Renal pelvis (tissue), 4 donors: ENCODE measurements around the gene ZNF600. TPM values are rescaled to one million over a fixed set of nuclear protein-coding genes. Genes with fewer than 3 reads are reported as not detected.
"Not testable (repeated sequence)": the region's sequence is repeated elsewhere in the genome, so short reads cannot be mapped to it uniquely, and the experiment has no call there.

Source experiments
- DNase-seq: peaks from one replicate; pipeline ENCODE4 v3.0.0-alpha.2; 2013
- polyA plus RNA-seq, 3 donors: library from polyadenylated mRNA; unstranded; fragments of 120-200 nt; gene quantifications; one replicate each; pipeline ENCODE4 v1.2.1, GENCODE V29; 2013; ENCODE audit not compliant: insufficient read length in 3 of 3

ZNF600 gene
- polyA plus RNA-seq, 3 donors = 6.4 to 14.7 (median 7.8) TPM

GRCh38 chr19:52743091-52743490, 43.5 kb downstream of the ZNF600 start:
- DNase-seq = no peak

- no peak for DNase-seq
These were observed 44.1 kb downstream of the ZNF600 start for GRCh38 chr19:52742516-52742915.

DNA sequence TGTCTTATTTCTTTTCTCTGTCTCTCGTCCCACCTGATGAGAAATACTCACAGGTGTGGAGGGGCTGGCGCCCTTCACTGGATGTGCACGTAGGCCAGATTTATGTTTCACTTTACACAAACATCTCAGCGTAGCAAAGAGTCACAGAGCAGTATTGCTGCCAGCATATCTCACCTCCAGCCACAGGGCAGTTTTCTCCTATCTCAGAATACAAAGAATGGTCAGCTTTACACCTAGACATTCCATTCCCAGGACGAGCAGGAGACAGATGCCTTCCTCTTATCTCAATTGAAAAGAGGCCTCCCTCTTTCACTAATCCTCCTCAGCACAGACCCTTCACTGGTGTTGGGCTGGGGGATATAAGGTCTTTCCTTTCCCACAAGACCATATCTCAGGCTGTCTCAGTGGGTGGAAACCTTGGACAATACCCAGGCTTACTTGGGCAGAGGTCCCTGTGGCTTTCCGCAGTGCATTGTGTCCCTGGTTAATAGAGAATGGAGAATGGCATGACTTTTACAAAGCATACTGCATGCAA, 44.6 kb downstream of the ZNF600 start:
- DNase-seq = no peak

GRCh38 chr19:52741371-52741770, 45.2 kb downstream of the ZNF600 start:
- DNase-seq = not testable (repeated sequence)

- DNase-seq = no peak
These were observed 47.0 kb downstream of the ZNF600 start for GRCh38 chr19:52739576-52739975.

- DNase-seq = peak; percentile 70
These were observed 50.9 kb downstream of the ZNF600 start for GRCh38 chr19:52735734-52736133.

DNA sequence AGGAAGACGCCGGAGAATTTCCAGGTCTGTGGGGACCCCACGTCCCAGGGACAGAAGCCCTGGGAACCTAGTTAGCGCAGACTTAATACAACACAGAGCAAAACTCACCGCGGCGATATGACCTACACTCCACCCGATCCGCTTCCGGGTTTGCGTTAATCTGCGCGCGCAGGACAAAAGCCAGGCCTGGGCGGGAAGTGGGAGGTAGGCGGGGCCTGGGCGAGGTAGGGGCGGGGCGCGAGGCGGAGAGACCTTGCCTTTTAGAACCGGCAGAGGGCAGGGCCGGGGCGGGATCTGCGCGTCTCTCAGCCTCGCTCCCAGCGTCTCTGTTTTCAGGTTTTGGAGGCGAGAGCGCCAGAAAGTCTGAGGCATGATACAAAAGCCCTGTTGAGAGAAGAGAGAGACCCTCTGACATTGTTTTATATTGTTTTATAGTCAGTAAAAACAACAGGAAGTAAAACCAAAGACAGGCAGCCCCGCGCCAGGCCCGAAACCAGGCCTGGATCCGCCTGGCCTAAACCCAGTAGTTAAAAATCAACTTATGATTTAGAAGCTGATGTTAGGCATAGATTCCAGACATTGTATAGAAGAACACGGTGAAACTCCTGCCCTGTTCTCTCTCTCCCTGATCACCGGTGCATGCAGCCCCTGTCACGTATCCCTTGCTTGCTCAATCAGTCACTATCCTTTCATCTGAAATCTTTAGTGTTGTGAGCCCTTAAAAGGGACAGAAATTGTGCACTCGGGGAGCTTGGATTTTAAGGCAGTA, 51.5 kb downstream of the ZNF600 start, which contains the start of gene ZNF611:
ZNF611 (minus strand) TSS at position 152 of the 769 bp plus-strand sequence. CDS start 19,150 bp downstream, outside the sequence.
- peak; percentile 95 for DNase-seq

GRCh38 chr19:52734331-52734892, 52.2 kb downstream of the ZNF600 start:
- DNase-seq = no peak

DNA sequence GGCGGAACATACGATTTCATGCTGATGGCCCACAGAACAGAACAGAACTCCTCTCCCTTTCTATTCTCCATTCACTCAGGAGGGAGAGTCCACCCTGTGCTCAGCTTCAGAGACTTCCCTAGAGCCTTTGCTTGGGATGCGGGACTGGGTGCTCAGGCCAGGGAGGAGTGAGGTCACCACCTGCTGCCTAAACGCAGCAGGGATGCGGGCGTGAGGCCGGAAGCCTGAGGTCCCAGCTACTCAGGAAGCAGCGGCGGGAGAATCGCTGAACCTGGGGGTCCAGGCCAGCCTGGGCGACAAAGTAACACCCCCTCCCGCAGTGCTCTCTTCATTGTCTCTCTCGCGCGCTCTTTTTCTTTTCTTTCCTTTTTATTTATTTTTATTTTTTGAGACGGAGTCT, 60.5 kb downstream of the ZNF600 start:
- DNase-seq = not testable (repeated sequence)

DNA sequence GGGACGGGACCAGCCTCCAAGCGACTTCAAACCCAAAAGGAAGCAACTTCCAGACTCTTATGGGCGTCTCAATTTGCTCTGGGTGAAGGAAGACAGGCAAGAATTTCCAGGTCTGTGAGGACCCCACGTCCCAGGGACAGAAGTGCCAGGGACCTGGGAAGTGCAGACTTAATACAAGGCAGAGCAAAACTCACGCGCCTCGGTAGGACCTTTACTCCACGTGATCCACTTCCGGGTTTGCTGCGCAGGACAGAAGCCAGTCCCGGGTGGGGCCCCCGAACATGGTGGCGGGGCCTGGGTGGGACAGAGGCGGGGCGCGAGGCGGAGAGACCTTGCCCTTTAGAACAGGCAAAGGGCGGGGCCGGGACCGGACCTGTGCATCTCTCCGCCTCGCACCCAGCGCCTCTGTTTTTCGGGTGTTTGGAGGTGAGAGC, 61.0 kb downstream of the ZNF600 start:
- no peak for DNase-seq

DNA sequence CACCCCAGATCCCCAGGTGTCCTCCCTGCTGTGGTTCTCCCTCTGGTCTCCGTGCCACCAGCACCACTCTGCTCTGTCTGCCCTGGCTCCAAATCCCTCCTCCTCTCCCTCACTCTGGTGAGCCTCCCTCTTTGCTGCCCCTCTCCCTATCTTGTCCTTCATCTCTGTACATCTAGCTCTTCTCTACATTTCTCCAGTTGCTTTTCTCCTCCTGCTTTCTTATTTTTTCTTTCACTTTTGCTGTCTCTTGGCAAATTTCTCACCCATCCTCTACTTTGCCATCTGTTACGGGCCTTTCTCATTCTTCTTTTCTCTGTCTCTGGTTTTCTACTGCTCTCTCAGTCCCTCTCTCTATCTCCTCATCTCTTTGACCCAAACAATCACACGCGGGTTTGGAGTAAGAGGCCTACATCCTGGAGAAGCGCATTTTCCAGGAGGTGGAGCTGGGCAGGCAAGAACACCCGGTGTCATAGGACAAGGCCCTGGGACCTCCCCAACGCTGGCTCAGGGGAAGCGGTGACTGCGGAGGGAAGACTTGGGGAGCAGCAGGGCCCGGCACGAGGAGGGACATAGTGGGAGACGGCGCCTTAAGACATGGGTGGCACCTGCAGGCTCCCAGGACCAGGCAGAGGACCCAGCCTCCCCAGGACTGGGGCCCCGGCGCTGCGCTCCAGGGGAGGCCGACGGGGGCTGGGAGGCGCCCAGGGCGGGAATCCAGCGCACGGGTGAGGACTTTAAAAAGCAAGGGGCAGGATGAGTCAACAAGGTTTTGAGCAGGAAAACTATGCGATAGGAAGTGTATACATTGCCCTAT, 61.7 kb downstream of the ZNF600 start:
- DNase-seq = no peak

DNA sequence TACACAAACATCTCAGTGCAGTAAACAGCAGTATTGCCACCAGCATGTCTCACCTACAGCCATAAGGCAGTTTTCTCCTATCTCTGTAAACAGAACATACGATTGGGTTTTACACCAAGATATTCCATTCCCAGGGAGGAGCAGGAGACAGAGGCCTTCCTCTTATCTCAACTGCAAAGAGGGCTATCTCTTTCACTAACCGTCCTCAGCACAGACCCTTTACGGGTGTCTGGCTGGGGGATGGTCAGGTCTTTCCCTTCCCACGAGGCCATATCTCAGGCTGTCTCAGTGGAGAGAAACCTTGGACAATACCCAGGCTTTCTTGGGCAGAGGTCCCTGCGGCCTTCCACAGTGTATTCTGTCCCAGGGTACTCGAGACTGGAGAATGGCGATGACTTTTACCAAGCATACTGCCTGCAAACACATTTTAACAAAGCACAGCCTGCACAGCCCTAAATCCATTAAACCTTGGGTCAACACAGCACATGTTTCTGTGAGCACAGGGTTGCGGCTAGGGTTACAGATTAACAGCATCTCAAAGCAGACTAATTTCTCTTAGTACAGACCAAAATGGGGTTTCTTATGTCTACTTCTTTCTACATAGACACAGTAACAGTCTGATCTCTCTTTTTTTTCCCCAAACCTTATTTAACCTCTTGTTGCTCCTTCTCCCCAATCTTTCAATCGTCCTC, 62.5 kb downstream of the ZNF600 start:
- not testable (repeated sequence) for DNase-seq

- no peak for DNase-seq
These were observed 64.3 kb downstream of the ZNF600 start for GRCh38 chr19:52722062-52723003.

GRCh38 chr19:52720541-52720940, 66.0 kb downstream of the ZNF600 start:
- DNase-seq = not testable (repeated sequence)

DNA sequence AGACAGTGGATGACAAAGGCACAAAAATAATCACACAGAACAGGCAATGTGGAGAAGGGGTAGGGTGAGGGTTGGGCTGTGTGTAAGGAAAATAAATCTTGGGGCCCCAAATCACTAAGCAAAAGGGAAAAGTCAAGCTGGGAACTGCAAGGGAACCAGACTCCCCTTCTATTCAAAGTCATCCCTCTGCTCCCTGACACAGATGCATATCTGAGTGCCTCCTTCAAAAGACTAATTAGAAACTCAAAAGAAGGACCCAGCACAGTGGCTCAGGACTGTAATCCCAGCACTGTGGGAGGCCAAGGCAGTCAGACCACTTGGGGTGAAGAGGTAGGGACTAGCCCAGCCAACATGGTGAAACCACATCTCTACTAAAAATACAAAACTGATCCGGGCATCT, 70.1 kb downstream of the ZNF600 start:
- DNase-seq = no peak

DNA sequence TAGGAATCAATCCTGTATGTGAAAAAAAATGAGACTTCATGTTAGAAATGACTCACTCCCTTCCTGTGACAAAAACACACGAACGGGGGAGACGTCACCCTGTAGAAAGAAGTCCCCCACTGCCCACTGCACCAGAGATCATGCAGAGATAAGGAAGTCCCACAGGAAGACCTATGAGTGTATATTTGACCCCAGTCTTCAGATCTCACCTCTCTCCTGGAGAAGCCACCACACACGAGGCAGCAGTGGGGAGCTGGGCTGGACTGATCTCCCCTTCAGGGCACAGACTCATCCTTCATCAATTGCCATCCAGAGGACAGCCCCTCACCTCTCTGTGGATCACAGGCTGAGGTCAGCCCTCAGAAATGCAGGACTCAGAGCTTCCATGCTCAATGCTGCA, 70.7 kb downstream of the ZNF600 start:
- DNase-seq = not testable (repeated sequence)

DNA sequence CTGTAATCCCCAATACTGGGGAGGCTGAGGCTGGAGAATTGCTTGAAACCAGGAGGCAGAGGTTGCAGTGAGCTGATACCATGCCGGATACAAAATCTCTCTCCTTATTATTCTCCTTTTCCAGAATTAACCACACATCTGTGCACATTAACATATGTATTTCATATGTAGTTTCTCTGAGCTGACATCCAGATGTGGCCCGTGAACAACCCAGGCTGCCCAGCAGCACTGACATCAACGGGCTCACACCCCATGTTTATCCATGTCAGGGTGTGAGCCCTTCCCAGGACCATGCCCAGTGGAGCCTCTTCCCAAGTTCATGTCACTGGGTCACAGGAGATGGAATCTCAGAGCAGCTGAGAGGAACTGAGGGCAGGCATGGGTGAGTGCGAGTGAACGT, 71.3 kb downstream of the ZNF600 start:
- not testable (repeated sequence) for DNase-seq
